H54 (cell line): ENCODE measurements around the gene ALKBH8.

ENCODE experiments used
- DNase-seq: peaks from one replicate; pipeline ENCODE4 v3.0.0; 2011; ENCODE audit warnings: low spot score, mixed read lengths; ENCODE audit not compliant: insufficient read length
- FAIRE-seq: peaks from 3 replicates; lab custom pipeline; 2011; peaks lifted over from hg19 to GRCh38; lab: Jason Lieb, UNC
- POLR2A ChIP-seq: IDR thresholded peaks from 2 replicates; pipeline ENCODE4 v1.6.1; 2011; ENCODE audit warnings: low read depth, mild to moderate bottlenecking, low read length

Gene ALKBH8, protein sequence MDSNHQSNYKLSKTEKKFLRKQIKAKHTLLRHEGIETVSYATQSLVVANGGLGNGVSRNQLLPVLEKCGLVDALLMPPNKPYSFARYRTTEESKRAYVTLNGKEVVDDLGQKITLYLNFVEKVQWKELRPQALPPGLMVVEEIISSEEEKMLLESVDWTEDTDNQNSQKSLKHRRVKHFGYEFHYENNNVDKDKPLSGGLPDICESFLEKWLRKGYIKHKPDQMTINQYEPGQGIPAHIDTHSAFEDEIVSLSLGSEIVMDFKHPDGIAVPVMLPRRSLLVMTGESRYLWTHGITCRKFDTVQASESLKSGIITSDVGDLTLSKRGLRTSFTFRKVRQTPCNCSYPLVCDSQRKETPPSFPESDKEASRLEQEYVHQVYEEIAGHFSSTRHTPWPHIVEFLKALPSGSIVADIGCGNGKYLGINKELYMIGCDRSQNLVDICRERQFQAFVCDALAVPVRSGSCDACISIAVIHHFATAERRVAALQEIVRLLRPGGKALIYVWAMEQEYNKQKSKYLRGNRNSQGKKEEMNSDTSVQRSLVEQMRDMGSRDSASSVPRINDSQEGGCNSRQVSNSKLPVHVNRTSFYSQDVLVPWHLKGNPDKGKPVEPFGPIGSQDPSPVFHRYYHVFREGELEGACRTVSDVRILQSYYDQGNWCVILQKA

DNA sequence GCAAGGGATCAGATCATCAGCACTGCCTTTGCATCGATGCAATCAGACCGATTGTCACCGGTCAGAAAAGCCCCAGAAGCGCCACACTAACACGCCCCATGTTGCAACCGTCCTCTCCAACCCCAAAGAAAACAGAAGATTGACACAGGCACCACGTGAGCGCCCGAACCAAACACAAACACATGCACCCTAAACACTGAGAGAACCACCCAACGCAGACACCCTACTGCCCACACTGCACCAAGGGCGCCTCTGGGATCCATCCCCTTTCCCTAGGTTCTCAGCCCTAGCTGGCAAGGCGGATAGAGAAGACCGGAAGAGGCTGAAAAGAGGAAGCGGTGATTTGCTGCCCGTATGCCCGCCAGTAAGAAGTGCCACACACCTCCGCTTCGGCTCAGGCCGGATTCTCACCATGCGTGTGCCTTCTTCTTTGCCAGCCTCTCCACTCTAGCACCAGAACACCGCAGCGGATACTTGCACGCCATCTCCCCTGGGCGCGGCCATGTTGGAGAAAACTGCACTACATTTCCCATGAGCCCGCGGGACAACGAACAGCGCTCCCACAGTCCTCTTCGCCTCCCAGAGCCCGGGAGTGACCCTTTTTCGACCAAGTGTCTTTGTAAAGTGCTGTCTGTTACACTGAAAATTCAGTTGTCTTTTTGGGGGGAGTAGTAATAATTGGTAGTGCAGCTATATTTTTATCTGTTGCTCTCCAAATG is at the start of gene ALKBH8:
Gene ALKBH8 (minus strand): TSS at position 517 of the 719 bp plus-strand sequence. CDS start 4,842 bp downstream, outside the sequence.
- peak; percentile 31 for DNase-seq
- peak; percentile 38 for FAIRE-seq

DNA sequence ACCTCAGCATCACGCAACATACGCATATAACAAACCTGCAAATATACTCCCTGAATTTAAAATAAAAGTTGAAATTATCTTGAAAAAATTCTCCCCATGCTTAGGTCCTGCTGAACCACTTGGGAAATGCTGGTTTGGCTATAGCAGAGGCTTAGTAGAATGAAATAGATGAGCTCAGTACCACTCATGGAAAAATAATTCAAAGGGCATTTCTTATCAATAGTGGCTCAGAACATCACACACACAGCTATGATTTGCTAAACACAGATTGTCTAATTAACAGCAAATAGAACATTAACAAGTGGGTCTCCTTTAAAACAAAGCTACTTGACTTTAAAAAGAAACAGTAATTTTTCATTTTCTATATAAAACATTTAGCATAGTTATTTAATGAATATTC is 46.9 kb upstream of the ALKBH8 start:
- no peak for TF ChIP-seq POLR2A
- DNase-seq (no peak), FAIRE-seq (no peak)

More for the DNA sequence above, at the start of gene ALKBH8:
- TF ChIP-seq POLR2A: 0 out of 2 replicates have a peak, but pooled peaks have one; percentile 21

DNA sequence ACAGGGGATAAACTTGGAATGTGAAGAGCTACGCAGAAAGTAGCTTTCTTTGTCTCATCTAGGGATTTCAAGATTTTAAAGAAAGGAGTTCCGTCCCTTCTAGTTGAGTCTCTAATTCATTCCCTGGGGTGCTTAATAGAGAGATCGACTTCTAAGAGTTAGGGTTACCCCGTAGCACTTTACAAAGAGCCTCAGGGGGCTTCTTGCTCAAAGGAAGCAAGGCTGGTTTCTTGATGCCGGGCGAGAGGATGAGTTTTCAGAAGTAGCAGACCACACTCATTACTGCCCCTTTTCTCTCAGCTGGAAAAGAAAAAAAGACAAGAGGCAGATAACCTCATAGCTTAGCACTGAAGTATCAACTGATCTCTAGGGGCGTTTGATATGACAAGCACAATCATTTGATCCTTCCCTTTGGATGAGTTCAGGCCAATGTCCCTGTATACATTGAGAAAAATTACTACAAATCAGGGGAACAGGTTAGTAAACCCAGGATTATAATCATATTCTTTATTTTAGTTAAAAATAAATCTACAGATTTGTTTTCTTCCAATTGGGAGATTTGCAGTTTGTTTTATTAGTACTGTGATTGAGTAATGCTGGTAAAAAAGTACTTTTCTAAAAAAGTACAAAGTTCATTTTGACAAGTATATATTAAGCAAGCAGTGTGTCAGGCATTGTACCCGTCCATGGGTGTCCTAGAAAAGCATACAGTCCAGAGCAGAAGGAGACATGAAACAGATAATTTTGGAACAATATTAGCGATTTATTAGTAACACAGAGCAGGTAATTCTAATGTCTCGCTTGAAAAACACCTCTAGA is 44.1 kb upstream of the ALKBH8 start:
- no peak for DNase-seq
- FAIRE-seq: no peak
- TF ChIP-seq POLR2A: no peak

DNA sequence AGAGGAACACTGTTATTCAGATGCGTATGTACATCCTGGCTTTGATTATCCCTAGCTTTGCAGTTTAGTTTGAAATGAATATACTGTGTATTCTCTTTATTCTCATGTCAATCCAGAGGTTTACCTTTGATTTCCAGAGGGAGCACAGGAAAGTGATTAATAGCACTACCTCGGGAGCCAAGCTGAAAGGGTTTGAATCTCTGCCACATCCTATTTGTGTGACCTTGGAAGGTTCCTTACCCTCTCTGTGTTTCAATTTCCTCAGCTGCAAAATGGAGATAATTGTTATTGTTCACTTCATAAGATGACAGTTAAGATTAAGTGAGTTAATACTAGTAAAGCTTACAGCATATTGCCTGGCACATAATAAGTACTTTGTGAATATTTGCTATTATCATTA is 43.3 kb upstream of the ALKBH8 start:
- TF ChIP-seq POLR2A: no peak
- no peak for DNase-seq
- FAIRE-seq: no peak

DNA sequence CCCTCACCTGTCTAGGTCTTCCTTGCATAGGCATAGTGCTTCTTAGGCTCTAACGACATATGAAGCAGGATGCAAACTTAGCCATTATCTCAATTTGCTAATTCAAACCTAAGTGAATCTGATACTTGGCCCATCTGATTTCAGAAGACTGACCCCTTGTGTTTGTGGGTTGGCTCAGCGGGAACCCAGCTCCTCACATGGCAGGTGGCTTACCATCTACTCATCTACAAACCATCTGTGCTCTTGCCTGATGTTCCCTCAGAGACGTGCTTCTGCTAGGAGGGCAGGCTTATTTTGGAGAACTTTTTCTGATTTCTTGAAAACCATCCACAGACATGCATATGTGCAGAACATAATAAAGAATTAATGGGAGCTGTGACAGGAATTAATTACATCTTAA is 40.6 kb upstream of the ALKBH8 start:
- DNase-seq: no peak
- TF ChIP-seq POLR2A: no peak
- FAIRE-seq: no peak

DNA sequence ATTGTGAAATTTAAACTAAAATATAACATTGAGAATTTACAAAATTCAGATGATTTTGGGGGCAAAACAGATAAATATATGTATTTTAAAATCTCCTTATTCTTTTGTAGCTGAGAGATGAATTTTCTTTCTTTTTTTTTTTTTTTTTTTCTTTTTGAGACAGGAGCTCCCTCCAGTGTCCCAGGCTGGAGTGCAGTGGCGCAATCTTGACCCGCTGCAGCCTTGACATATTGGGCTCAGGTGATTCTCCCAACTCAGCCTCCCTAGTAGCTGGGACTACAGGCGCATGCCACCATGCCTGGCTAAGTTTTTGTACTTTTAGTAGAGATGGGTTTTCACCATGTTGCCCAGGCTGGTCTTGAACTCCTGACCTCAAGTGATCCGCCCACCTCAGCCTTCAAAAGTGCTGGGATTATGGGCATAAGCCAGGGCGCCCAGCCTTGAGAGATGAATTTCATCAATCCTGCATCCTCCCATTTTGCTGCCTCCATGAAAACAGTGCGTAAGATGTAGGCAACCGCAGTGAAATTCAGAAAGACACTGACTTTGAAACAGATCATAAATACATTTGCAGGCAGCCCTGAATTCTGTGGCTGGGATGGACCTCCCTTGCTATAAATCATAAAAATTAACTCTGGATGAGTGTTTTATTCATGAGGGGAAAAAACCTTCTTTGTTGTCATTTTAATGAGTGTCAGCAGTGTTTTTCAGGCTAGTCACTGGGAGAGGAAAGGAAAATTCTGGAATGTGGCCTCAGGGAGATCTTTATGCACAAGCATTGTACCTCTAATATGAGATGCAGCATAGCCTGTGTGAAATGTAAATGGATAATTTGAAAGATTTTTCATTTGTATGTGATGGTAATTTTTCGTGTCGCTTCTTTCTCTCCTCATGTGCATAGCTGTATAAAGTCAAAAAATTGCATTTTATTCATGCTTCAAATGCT is 39.8 kb upstream of the ALKBH8 start:
- DNase-seq (no peak), FAIRE-seq (no peak)
- TF ChIP-seq POLR2A: no peak

DNA sequence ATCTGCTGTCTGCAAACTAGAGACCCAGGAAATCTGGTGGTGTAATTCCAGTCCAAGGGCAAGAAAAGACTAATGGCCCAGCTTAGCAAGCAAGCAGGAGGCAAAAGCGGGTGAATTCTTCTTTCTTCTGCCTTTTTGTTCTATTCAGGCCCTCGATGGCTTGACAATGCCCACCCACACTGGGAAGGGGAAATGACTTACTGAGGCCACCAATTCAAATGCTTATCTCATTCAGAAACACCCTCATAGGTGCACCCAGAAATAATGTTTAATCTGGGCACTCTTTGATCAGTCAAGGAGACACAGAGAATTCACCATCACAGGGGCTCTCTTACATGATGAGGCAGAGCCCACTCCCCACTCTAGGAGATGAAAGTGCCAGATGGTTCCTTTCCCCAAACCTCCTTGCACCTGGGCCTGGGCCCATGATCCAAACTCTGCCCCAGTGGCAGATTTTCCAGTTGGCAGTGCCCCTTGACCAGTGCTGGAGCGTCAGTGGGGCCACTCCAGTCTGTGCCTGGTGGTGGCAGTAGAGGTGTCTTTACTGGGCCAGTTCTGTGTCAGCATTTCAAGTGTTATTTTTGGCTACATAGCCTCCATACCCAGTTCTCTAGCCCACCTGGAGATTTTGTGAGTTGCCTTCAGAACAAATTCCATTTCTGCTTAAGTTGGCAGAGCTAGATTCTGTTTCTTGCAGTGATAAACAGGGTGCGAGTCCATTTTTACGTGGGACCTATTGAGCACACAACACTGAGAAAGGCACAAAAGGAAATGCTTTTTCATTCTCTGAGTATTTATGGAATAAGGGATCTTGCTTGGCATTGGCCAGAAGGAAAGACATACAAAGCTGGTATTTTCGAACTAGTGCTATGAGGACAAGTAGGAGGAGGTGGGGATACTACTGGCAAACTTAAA is 32.9 kb upstream of the ALKBH8 start:
- no peak for TF ChIP-seq POLR2A
- peak; percentile 23 for DNase-seq
- FAIRE-seq: no peak

DNA sequence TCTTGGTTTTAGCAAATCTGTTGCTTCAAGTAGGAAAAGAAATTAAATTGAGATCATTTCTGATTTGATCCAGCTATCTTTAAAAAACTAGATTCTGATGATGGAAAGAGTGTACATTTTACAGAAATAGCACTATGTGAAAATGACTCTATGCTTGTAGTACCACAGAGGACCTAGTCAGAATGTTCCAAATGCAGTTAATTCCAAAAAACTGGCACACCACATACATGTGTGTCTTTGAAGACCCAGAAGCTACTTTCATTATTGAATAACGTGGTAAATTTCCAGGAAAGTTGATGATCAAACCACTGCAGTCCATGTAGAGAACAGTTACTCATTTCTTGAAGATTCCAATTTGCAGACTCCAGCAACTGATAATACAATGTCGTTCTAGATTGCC is 29.2 kb upstream of the ALKBH8 start:
- DNase-seq (no peak), FAIRE-seq (no peak)
- TF ChIP-seq POLR2A: no peak

DNA sequence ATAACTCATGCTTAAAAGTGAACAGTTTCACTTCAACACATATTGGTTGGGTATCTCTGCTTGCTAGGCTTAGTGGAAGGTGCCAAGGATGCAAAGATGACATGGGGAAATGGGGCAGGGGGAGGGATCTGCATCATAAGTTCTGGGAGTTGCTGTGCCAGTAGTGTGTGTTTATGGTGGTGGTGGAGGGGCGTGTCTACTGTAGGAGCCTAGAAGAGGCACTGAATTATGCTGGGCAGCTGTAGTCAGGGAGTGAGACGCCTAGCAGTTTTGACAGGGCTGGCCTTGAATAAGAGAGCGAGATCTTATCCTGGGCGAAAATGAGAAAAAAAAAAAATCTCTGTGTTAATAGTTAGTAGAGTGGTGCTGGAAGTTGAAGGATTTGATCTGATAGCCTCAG is 28.4 kb upstream of the ALKBH8 start:
- no peak for TF ChIP-seq POLR2A
- FAIRE-seq: no peak

DNA sequence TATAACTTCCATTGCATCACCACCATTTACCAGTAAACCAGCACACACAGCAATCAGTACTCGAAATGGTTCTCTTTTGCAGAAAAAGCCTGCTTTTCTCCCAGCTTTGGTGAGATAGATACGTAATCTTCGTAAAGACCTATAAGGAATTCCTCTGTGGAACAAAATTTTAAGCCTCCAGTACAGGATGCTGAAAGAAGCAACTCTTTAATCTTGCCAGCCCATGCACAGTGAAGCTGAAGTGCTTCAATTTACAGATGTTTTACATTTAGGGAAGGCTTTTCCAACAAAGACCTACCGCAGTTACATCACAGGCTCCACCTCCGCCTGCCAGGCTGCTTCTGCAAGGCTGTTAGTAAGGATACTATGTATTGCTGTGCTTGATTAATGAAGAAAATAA is 27.3 kb upstream of the ALKBH8 start:
- DNase-seq (no peak), FAIRE-seq (no peak)

More for the DNA sequence above, 28.4 kb upstream of the ALKBH8 start:
- no peak for DNase-seq

DNA sequence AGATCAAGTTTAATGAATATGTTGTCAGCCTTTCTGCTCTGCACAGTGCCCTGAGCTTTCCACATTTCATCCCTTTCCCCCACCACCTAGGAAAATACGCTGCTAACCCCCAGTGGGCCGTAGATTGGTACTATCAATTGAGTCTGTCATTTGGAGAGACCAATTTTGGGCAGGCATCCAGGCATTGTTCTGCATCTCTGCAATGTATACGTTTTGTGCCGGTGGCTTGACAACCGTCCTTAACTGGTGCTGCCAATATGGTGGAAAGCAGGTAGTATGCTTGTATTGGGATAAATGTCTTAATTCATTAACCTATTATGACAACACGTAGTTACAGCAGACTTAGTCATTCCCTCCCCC is 26.7 kb upstream of the ALKBH8 start:
- DNase-seq (no peak), FAIRE-seq (no peak)
- no peak for TF ChIP-seq POLR2A

More for the DNA sequence above, 27.3 kb upstream of the ALKBH8 start:
- TF ChIP-seq POLR2A: no peak
